ENCODE results near the gene CCR5AS.
"Not testable (repeated sequence)": the region's sequence is repeated elsewhere in the genome, so short reads cannot be mapped to it uniquely, and the experiment has no call there.

Gene CCR5AS

DNA sequence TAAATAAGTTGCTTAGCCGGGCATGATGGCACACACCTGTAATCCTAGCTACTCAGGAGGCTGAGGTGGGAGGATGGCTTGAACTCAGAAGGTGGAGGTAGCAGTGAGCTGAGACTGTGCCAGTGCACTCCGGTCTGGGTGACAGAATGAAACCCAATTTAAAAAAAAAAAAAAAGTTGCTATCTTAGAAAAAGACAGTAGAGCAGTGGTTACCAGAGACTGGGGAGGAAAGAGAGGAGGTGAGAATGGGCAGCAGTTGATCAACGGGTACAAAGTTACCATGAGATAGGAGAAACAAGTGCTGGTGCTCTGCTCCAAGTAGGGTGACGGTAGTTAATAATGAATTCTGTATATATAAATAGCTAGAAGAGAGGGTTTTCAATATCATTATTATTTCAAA, 53.8 kb downstream of the CCR5AS start:
- no peak for DNase-seq

DNA sequence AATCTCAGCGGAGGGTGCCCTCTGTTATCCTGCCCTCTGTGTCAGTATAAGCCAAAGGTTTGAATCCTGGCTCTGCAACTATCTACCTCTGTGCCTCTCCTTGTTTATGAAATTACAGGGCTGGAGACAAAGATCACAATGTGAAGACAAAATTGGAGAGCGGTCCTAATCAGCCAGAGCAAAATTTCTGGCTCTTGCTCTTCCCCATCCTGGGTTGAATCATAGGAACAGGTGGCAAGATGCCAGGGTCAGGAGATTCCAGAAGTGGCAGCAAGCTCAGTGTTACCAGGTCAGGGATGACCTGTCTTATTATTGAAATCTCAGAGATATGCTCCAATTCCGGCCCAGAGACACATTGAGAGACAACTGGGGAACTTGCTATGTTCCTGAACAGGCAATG, 55.2 kb downstream of the CCR5AS start:
- no peak for DNase-seq

DNA sequence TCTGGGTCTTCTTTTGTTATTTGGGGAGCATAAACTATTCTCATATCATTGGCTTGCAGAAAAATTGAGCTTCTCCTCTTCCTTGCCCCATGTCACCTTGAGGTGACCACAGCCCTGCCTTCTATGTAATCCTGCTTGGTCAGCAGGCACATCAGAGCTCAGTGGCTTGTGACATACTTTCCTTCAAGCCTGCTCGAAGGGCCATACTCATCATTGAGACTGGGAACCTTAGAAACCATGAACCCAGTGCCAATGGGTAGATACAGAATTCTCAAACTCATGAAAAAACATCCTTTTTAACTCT, 56.7 kb downstream of the CCR5AS start:
- no peak for DNase-seq

DNA sequence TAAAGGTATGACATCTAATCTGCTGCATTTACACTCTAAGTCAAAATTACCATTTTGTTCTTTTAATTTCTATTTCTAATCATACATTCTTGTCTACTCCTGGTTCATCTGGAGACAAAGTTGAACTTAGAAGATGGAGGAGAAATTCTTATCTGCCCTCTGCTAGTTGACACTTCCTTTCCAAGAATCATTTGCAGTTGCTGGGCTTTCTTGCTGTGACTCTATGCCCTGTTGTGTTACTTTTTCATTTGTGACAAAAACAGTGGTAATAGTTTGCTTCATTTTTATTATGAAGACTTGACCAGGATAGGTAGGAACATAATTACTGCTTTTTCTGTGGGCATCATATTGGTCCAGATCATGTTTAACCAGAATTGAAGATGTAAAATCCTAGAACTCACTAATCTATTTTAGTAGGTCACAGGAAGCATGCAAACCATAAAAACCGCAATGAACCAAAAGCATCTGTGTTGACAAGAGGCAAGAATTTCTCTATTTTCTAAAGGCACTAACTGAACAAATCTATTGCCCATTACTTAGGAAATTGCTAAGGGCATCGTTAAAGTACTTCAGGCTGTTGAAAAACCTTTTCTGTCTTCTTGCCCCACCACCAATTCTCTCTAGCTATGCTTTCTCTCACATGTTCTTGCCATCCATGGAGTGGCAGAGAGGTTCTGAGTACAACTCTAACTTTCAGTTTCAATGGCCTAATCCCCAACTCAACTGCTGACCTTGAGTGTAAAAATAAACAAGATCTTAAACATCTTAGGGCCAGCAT, 57.2 kb downstream of the CCR5AS start:
- DNase-seq = no peak

DNA sequence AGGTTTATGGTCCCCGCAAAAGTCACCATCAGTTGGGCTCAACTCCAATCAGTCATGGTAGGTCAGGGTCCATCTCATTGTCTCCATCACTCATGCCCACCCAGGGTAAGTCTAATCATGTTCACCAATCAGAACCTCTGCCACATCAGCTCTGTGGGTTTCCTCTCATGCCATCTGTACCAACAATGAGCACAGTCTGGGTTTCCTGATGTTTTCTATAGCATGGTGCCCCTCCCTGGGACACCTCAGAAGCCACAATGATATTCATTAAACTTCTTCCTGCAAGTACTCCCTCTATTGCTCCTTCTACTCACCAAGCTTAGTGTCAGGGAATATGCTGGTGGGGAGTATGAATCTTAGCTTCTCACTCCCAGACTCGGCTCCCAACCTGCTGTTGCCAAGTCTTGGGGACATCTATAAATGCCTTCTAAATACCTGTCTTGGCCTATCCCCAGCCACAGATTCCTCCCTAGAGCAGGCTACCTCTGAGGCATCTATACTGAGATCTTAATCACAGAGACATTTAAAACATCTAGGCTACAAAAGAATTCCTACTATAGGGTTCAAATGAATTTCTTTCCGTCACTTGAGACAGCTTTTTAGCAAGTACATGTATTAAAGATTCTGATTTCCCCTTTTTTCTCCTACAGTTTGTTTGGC, 57.9 kb downstream of the CCR5AS start:
- no peak for DNase-seq

DNA sequence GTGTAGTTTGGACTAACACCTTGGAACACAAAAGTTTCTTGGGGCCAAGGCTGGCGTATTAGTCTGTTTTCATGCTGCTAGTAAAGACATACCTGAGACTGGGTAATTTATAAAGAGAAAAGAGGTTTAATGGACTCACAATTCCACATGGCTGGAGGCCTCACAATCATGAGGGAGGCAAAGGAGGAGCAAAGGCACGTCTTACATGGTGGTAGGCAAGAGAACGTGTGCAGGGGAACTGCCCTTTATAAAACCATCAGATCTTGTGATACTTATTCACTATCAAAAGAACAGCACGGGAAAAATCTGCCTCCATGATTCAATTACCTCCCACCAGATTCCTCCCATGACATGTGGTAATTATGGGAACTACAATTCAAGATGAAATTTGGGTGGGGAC, 62.4 kb downstream of the CCR5AS start:
- no peak for DNase-seq

DNA sequence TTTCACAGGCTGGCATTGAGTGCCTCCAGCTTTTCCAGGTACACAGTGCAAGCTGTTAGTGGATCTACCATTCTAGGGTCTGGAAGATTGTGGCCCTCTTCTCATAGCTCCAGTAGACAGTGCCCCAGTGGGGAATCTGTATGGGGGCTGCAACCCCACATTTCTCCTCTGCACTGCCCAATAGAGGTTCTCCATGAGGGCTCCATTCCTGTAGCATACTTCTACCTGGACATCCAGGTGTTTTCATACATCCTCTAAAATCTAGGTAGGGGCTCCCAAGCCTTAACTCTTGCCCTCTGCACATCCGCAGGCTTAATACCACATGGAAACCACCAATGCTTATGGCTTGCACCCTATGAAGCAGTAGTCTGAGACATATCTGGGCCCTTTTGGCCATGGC, 68.0 kb downstream of the CCR5AS start:
- no peak for DNase-seq

DNA sequence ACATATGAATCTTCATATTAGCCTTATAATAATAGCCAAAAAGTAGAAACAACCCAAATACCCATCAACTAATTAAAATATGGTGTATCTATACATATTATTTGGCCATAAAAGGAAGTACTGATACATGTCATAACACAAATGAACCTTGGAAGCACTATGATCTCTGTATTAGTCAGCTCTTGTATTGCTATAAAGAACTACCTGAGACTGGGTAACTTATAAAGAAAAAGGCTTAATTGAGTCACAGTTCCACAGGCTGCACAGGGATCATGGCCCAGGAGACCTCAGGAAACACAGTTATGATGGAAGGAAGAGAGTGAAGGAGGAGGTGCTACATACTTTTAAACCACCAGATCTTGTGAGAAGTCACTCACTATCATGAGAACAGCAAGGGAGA, 69.0 kb downstream of the CCR5AS start:
- no peak for DNase-seq

DNA sequence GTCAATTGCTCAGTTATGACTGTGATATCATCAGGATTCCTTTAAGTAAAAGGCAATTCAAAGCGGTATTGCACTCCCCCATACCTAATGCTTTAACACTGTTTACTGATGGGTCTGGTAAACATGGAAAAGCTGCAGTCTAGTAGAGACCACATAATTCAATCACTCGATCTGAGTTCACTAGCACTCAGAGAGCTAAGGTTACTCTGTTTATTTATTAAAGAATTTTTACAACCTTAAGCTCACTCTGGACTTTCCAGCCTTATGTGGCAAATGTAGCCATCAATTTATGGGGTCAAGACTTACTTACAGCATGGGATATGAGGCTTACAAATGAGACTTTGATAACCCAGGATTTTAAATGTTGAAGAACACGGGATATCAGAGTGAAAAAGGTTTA, 71.3 kb downstream of the CCR5AS start:
- DNase-seq = no peak

DNA sequence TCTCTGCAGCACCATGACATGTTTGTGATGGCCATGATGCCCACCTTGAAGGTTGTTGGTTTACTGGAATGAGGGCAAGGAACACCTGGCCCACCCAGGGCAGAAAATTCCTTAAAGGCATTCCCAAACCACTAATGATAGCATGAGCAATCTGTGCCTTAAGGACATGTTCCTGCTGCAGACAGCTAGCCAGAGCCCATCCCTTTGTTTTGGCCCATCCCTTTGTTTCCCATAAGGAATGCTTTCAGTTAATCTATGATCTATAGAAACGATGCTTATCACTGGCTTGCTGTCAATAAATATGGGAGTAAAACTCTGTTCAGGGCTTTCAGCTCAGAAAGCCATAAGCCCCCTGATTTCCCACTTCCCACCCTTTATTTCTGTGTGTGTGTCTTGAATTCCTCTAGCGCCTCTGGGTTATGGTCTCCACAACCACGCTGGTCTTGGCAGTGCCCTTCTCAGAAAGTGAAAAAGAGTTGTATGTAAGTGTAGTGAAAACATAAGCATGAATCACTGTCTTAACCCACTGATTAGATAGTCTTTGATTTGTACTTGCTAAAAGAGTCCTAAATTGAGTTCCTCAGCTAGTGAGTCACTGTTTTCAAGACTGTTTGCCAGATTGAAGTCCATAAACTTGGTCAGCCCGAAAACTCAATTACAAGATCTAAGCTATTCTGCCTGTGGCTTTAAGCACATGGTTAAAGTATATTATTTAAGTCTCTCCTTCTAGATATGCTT, 72.0 kb downstream of the CCR5AS start:
- DNase-seq = no peak

DNA sequence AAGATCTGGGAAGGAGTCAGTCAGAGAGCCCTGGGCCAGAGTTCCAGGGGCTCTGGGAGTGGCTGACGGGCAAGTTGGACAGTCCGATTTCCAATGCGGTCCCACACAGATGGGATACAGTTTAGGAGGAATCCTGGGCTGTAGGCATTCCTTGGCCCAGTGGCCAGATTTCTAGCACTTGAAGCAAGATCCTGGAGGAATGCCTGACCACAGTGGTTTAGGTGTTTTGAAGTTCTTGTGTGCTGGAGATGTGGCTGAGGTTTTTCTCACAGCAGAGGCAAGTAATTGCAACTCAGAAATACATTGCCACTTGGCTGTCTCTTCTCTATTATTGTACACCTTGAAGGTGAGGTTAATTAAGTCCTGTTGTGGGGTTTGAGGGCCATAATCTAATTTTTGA, 76.2 kb downstream of the CCR5AS start:
- DNase-seq = not testable (repeated sequence)

DNA sequence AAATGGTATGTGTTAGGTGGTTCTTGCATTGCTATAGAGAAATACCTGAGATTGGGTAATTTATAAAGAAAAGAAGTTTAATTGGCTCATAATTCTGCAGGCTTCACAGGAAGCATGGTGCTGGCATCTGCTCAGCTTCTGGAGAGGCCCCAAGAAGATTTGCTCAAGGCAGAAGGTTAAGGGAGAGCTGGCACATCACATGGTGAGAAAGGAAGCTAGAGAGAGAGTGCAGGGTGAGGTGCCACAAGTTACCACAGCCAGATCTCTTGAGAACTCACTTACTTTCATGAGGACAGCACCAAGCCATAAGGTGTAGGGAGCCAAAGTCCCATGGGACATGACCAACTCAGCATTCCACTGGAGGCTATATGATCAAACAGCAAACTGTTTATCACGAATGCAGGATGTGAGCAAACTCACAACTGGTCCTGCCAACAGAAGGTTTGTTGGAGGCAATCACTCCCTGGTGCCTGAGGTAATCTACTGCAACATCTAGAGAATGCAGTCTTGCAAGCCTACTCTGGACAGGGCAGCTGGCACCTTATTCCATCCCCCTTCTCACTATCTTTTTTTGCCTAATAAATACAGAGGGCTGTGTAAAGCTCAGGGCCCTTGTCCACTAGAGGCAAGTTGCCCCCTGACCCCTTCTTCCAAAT, 81.1 kb downstream of the CCR5AS start:
- no peak for DNase-seq

DNA sequence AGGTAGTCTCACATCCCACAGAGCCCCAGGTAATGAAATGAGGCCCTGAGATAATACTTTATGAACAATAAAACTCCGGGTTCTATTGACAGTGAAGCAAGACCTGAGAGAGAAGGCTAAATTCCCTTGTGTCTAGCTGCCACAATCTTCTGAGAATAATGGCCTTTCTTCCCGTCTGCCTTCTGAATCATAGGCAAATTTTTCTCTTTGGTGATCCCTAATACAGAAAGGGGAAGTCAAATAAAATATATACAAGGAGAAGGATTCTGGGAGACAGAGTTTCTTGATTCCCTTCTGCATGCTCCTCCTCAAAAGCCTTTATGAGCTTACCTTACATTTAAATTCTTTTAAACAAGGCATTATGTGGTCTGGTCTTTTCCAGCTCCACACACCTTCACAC, 82.8 kb downstream of the CCR5AS start:
- no peak for DNase-seq

DNA sequence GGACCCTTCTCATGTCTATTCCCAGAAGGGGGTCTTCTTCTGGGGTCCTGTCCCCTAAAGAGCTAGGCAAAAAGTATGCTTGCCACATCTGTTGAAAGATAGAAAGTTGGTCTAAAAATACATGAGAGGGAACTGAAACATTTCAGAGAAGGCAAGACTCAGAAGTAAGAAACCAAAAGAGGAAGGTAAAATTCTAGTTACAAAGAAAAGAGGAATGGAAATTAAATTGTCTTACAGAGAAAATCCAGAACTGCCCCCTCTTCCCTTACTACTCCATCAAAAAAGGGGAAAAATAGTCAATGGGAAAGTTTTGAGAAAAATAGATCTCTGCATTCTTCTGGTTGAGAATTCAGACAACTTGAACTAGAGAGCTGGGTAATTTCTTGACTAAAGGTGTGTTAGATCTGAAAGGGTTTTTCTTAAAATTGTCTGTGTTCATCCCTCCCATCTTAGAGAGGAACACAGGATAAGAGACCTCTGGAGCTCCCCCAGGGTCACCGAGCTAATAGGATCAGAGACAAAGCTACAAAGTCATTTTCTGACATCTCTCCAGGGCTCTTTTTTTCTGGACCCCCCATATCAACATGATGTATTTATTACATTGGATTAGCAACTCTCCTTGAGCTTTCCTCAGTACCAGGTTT, 85.3 kb downstream of the CCR5AS start:
- DNase-seq = no peak

DNA sequence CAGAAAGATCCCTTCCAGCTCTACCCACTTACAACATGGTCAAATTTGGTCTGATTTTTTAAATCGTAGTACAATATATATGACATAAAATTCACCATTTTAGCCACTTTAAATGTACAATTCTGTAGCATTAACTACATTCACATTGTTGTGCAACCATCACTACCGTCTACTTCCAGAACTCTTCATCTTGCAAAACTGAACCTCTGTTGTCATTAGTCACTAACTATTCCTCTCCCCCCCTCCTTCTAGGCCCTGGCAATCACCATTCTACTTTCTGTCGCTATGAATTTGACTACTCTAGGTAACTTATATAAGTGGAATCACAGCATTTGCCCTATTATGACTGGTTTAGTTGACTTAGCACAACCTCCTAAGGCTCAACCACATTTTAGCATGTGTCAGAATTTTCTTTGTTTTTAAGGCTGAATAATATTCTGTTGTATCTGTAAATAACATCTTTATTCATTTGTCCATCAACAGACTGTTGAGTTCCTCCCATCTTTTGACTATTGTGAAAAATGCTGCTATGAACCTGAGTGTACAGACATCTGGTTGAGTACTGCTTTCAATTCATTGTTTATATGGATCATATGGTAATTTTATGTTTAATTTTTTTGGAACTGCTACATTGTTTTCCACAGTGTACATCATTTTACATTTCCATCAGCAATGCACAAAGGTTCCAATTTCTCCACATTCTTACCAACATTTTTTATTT, 88.5 kb downstream of the CCR5AS start:
- DNase-seq = no peak

DNA sequence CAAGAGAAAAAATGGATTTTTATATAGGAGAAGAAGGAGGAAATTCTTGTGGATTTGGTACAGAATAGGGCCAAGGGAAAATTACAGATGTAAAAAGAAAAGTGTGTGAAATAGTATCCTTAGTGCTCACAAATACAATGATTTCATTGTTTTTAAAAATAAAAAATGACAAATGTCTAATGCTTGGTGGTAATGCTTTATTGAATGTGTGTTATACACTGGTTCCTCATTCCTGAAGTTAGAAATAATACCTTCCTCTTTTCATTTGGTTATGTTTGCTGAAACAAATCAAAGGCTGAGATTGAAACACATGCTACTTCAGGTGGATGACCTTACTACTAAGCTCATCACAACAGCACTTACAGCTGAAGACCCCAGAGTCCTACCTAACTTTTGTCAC, 90.7 kb downstream of the CCR5AS start:
- DNase-seq = no peak

DNA sequence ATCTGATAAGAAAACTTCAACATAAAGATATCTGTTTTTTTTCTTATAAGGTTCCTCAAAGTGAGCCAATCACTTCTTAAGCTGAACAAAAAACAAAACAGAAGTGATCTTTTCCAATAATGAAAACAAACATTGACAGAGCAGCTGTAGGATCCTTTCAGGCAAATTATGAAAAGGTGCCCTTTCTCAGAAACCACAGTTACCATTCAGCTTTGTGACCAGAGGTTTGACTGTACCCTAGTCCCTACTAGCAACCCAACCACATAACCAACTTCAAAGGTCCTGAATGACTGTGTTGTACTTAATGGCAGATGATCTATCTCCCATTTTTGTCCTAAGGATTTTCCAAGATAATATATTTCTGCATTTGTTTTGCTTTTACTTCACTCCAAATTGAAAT, 92.3 kb downstream of the CCR5AS start:
- DNase-seq = no peak
